Suprapubic skin (tissue), 4 donors: ENCODE results near the gene CHAT. TPM values are rescaled to one million over a fixed set of nuclear protein-coding genes. Genes with fewer than 3 reads are reported as not detected.

Experiments
- DNase-seq, 2 donors: peaks; one replicate each; pipeline ENCODE4 v3.0.0-alpha.2; 2019; ENCODE audit warnings: low spot score in 2 of 2
- H3K27ac ChIP-seq: fragments of 200-600 bp; sonication (generic); one replicate; pipeline ENCODE4 v1.5.1; 2019
- H3K27me3 ChIP-seq: fragments of 200-600 bp; sonication (generic); one replicate; pipeline ENCODE4 v1.5.1; 2019
- H3K36me3 ChIP-seq: fragments of 200-600 bp; sonication (generic); one replicate; pipeline ENCODE4 v1.5.1; 2019
- H3K4me1 ChIP-seq: fragments of 200-600 bp; sonication (generic); one replicate; pipeline ENCODE4 v1.5.1; 2019
- H3K4me3 ChIP-seq: fragments of 200-600 bp; sonication (generic); one replicate; pipeline ENCODE4 v1.5.1; 2019; ENCODE audit warnings: mild to moderate bottlenecking
- H3K9me3 ChIP-seq: fragments of 200-600 bp; sonication (generic); one replicate; pipeline ENCODE4 v1.5.1; 2019
- CTCF ChIP-seq, 2 donors: fragments of 200-600 bp in 1 of 2; fragments of 450-650 bp in 1 of 2; sonication (generic) in 1 of 2; IDR thresholded peaks; one replicate each; pipeline ENCODE4 v1.5.1; 2016 to 2019; ENCODE audit warnings: antibody characterized with exemption in 2 of 2, mild to moderate bottlenecking in 1 of 2, moderate library complexity in 1 of 2
- EP300 ChIP-seq: sonication (generic); formaldehyde crosslinking; IDR thresholded peaks from one replicate; pipeline ENCODE4 v1.6.1; 2017; ENCODE audit warnings: antibody characterized with exemption
- POLR2A ChIP-seq, 2 donors: fragments of 450-650 bp; IDR thresholded peaks; one replicate each; pipeline ENCODE4 v1.6.1; 2017; ENCODE audit warnings: antibody characterized with exemption in 2 of 2, mild to moderate bottlenecking in 2 of 2, moderate library complexity in 2 of 2
- POLR2AphosphoS5 ChIP-seq, 3 donors: sonication (generic); formaldehyde crosslinking; IDR thresholded peaks; one replicate each; pipeline ENCODE4 v1.6.1; 2017; ENCODE audit warnings: antibody characterized with exemption in 3 of 3
- WGBS: methylation state at CpG from one replicate; pipeline ENCODE4 v1.1.5; 2018; 5-methylcytosine and 5-hydroxymethylcytosine counted together
- total RNA-seq, 4 donors: library from RNA; depleted of rRNA; stranded (reverse); fragments of >200 nt; gene quantifications; one replicate each; pipeline ENCODE4 v1.1.0, GENCODE V29; 2016

CHAT gene
- total RNA-seq, 4 donors from 2014 or later = not detected

GRCh38 chr10:49632406-49633317 is 18.8 kb downstream of the CHAT start:
- Histone ChIP-seq H3K27me3 (peaks cover 12% of the 10 kb centered on the region), H3K27ac (no peak overlapping the region), H3K9me3 (no peaks in the 10 kb centered on the region), H3K36me3 (no peaks in the 10 kb centered on the region), H3K4me3 (no peak overlapping the region), H3K4me1 (no peaks in the 10 kb centered on the region)
- 55% methylated on average over 11 of the region's 12 CpGs for WGBS
- DNase-seq = peak; percentile 35 to 58
- TF ChIP-seq EP300 (no peak), POLR2A (IDR thresholded peaks at IDR 0.05) (no peak), POLR2AphosphoS5 (IDR thresholded peaks at IDR 0.05) (no peak), CTCF (IDR thresholded peaks at IDR 0.05) (no peak)

GRCh38 chr10:49633327-49634068 is 19.7 kb downstream of the CHAT start:
- DNase-seq = peak; percentile 28 to 69
- WGBS = 30% methylated on average over 9 of the region's 13 CpGs
- no peaks in the 10 kb centered on the region for H3K36me3 ChIP-seq
- peaks cover 12% of the 10 kb centered on the region for H3K27me3 ChIP-seq
- H3K27ac ChIP-seq = no peak overlapping the region
- H3K4me3 ChIP-seq = no peak overlapping the region
- TF ChIP-seq POLR2A (IDR thresholded peaks at IDR 0.05) = no peak
- TF ChIP-seq POLR2AphosphoS5 (IDR thresholded peaks at IDR 0.05) = no peak
- TF ChIP-seq CTCF (IDR thresholded peaks at IDR 0.05) = no peak
- no peak for TF ChIP-seq EP300
- no peaks in the 10 kb centered on the region for H3K9me3 ChIP-seq
- no peaks in the 10 kb centered on the region for H3K4me1 ChIP-seq

GRCh38 chr10:49634069-49634660 is 20.3 kb downstream of the CHAT start:
- no peak overlapping the region for H3K27ac ChIP-seq
- peaks cover 17% of the 10 kb centered on the region for H3K27me3 ChIP-seq
- no peaks in the 10 kb centered on the region for H3K36me3 ChIP-seq
- H3K4me3 ChIP-seq = no peak overlapping the region
- 80% methylated on average over 8 of the region's 8 CpGs for WGBS
- DNase-seq = peak; percentile 16 to 32
- TF ChIP-seq EP300 (no peak), CTCF (IDR thresholded peaks at IDR 0.05) (no peak), POLR2A (IDR thresholded peaks at IDR 0.05) (no peak), POLR2AphosphoS5 (IDR thresholded peaks at IDR 0.05) (no peak)
- no peaks in the 10 kb centered on the region for H3K9me3 ChIP-seq
- no peaks in the 10 kb centered on the region for H3K4me1 ChIP-seq

- Histone ChIP-seq H3K4me1 (no peaks in the 10 kb centered on the region), H3K27me3 (peaks cover 34% of the 10 kb centered on the region), H3K9me3 (no peaks in the 10 kb centered on the region), H3K36me3 (no peaks in the 10 kb centered on the region), H3K27ac (no peak overlapping the region), H3K4me3 (no peak overlapping the region)
- DNase-seq = peak in 1 of 2 donors; percentile 37
- TF ChIP-seq EP300 (no peak), POLR2A (IDR thresholded peaks at IDR 0.05) (no peak), CTCF (IDR thresholded peaks at IDR 0.05) (no peak), POLR2AphosphoS5 (IDR thresholded peaks at IDR 0.05) (no peak)
- 100% methylated on average over 2 of the region's 3 CpGs for WGBS
These were observed 28.5 kb downstream of the CHAT start for GRCh38 chr10:49642311-49642710.
